ENCODE measurements around the gene TBC1D1. TPM values are rescaled to one million over a fixed set of nuclear protein-coding genes. Genes with fewer than 3 reads are reported as not detected.

TBC1D1 gene
- total RNA-seq, 4 donors from 2014 or later = 15.9 to 24.0 (median 20.0) TPM

- 79 to 90% methylated on average over 3 of the region's 3 CpGs for WGBS, 2 donors
- intact Hi-C loops (cut with DNase I; ENCODE audit: low total_unique reads) = no loop called here
These were observed 218.5 kb downstream of the TBC1D1 start for GRCh38 chr4:38109370-38109769.

GRCh38 chr4:38109896-38110295 lies 219.0 kb downstream of the TBC1D1 start:
- TF ChIP-seq CTCF (IDR thresholded peaks at IDR 0.05) (no peak), POLR2A (IDR thresholded peaks at IDR 0.05) (no peak)
- no peak overlapping the region for H3K4me3 ChIP-seq (ENCODE audit: low read depth, poor library complexity, severe bottlenecking)
- 72 to 79% methylated on average over 6 of the region's 6 CpGs for WGBS, 2 donors
- intact Hi-C loops (cut with DNase I; ENCODE audit: low total_unique reads) = no loop called here
- no peak for DNase-seq (ENCODE audit: low spot score in 2 of 2)

More at GRCh38 chr4:38109370-38109769, 218.5 kb downstream of the TBC1D1 start:
- DNase-seq (ENCODE audit: low spot score in 2 of 2) = no peak
- TF ChIP-seq CTCF (IDR thresholded peaks at IDR 0.05) = no peak
- no peak for TF ChIP-seq POLR2A (IDR thresholded peaks at IDR 0.05)
- H3K4me3 ChIP-seq (ENCODE audit: low read depth, poor library complexity, severe bottlenecking) = no peak overlapping the region

- H3K4me3 ChIP-seq (ENCODE audit: low read depth, poor library complexity, severe bottlenecking) = no peak overlapping the region
- intact Hi-C loops (cut with DNase I; ENCODE audit: low total_unique reads) = no loop called here
- DNase-seq (ENCODE audit: low spot score in 2 of 2) = no peak
- TF ChIP-seq CTCF (IDR thresholded peaks at IDR 0.05) = no peak
- 92 to 93% methylated on average over 7 of the region's 7 CpGs for WGBS, 2 donors
These were observed 220.1 kb downstream of the TBC1D1 start for GRCh38 chr4:38111024-38111423.

GRCh38 chr4:38111717-38112116 lies 220.8 kb downstream of the TBC1D1 start:
- no peak for DNase-seq (ENCODE audit: low spot score in 2 of 2)
- intact Hi-C loops (cut with DNase I; ENCODE audit: low total_unique reads) = no loop called here
- WGBS, 2 donors = 84 to 87% methylated on average over 4 of the region's 4 CpGs
- H3K4me3 ChIP-seq (ENCODE audit: low read depth, poor library complexity, severe bottlenecking) = no peak overlapping the region
- TF ChIP-seq POLR2A (IDR thresholded peaks at IDR 0.05) (no peak), CTCF (IDR thresholded peaks at IDR 0.05) (no peak)

- 82 to 93% methylated on average over 4 of the region's 4 CpGs for WGBS, 2 donors
- intact Hi-C loops (cut with DNase I; ENCODE audit: low total_unique reads) = no loop called here
- TF ChIP-seq POLR2A (IDR thresholded peaks at IDR 0.05) = no peak
- TF ChIP-seq CTCF (IDR thresholded peaks at IDR 0.05) = no peak
- DNase-seq (ENCODE audit: low spot score in 2 of 2) = no peak
- no peak overlapping the region for H3K4me3 ChIP-seq (ENCODE audit: low read depth, poor library complexity, severe bottlenecking)
These were observed 222.2 kb downstream of the TBC1D1 start for GRCh38 chr4:38113132-38113531.

- intact Hi-C loops (cut with DNase I; ENCODE audit: low total_unique reads) = no loop called here
- no peak for DNase-seq (ENCODE audit: low spot score in 2 of 2)
- 88 to 91% methylated on average over 2 of the region's 2 CpGs for WGBS, 2 donors
- H3K4me3 ChIP-seq (ENCODE audit: low read depth, poor library complexity, severe bottlenecking) = no peak overlapping the region
- no peak for TF ChIP-seq POLR2A (IDR thresholded peaks at IDR 0.05)
- TF ChIP-seq CTCF (IDR thresholded peaks at IDR 0.05) = no peak
These were observed 222.7 kb downstream of the TBC1D1 start for GRCh38 chr4:38113551-38113950.
